Measurements from ENCODE around the gene SPI1. TPM values are rescaled to one million over a fixed set of nuclear protein-coding genes. Genes with fewer than 3 reads are reported as not detected.

The SPI1 gene
- total RNA-seq, 6 donors from 2014 or later: 52.8 to 275 (median 179) TPM

DNA sequence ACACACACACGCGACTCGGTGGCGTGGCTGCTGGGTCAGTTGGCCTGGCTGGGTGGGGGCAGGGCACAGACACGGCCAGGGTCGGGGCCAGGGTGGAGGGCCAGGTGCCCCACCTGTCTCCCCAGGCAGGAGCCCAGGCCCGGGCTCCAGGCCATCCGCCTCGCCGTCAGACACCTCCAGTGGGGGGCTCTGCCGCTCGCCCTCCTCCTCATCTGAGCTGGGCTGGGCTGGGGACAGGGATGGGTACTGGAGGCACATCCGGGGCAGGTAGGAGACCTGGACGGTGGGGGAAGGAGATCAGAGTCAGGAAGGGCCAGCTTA lies 19.7 kb downstream of the SPI1 start:
- TF ChIP-seq, protein P1, sequence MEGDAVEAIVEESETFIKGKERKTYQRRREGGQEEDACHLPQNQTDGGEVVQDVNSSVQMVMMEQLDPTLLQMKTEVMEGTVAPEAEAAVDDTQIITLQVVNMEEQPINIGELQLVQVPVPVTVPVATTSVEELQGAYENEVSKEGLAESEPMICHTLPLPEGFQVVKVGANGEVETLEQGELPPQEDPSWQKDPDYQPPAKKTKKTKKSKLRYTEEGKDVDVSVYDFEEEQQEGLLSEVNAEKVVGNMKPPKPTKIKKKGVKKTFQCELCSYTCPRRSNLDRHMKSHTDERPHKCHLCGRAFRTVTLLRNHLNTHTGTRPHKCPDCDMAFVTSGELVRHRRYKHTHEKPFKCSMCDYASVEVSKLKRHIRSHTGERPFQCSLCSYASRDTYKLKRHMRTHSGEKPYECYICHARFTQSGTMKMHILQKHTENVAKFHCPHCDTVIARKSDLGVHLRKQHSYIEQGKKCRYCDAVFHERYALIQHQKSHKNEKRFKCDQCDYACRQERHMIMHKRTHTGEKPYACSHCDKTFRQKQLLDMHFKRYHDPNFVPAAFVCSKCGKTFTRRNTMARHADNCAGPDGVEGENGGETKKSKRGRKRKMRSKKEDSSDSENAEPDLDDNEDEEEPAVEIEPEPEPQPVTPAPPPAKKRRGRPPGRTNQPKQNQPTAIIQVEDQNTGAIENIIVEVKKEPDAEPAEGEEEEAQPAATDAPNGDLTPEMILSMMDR (IDR thresholded peaks at IDR 0.05): no peak
- TF ChIP-seq POLR2AphosphoS5 (IDR thresholded peaks at IDR 0.05) (no peak), EP300 (IDR thresholded peaks at IDR 0.05) (no peak), POLR2A (IDR thresholded peaks at IDR 0.05) (no peak)
- Histone ChIP-seq H3K36me3 (no peaks in the 10 kb centered on the region), H3K4me3 (no peak overlapping the region), H3K9me3 (no peaks in the 10 kb centered on the region), H3K27me3 (no peaks in the 10 kb centered on the region), H3K4me1 (peaks cover 3 to 11% (median 5%) of the 10 kb centered on the region in 4 donors), H3K27ac (peak overlapping the region in 1 of 4 donors; percentile 21)
- no peak for ATAC-seq (ENCODE audit: low FRiP score in 2 of 2)
- DNase-seq: no peak
- 75 to 90% methylated on average over 2 to 13 of the region's 14 CpGs for WGBS, 2 donors

DNA sequence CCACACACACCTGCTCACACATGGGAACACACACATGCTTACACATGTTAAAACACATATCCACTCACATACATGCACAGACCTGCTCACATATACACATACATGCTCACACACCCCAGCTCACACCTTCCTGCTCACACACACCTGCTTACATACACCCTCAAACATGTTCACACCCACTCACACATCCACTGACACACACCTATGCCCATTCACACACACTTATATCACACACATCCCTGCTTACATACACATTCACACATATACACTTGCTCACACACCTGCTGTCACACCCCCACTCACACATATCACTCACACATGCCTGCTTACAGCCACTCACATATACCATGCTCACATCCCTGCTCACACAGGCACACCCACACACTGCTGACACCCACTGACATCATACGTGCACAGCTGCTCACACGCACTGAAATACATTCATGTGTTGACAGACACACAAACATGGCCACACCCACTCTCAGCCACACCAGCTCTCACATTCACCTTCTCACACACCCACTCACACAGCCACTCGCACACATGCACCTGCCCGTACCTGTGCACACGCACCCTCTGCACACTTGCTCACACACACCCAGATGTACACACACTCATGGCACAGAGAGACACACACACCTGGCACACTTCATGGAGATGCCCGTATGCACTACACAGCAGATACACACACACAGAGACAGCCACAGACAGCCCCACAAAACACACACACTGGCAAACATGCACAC lies 20.2 kb downstream of the SPI1 start:
- Histone ChIP-seq H3K36me3 (no peaks in the 10 kb centered on the region), H3K27me3 (no peaks in the 10 kb centered on the region), H3K9me3 (no peaks in the 10 kb centered on the region), H3K4me3 (no peak overlapping the region), H3K4me1 (peaks cover 3 to 11% (median 5%) of the 10 kb centered on the region in 4 donors), H3K27ac (peak overlapping the region in 1 of 4 donors; percentile 21)
- no peak for TF ChIP-seq POLR2AphosphoS5 (IDR thresholded peaks at IDR 0.05)
- no peak for TF ChIP-seq EP300 (IDR thresholded peaks at IDR 0.05)
- TF ChIP-seq POLR2A (IDR thresholded peaks at IDR 0.05): no peak
- TF ChIP-seq, protein P1 (IDR thresholded peaks at IDR 0.05): no peak
- WGBS, 2 donors: 93 to 94% methylated on average over 6 of the region's 6 CpGs
- ATAC-seq (ENCODE audit: low FRiP score in 2 of 2) (no peak), DNase-seq (no peak)

DNA sequence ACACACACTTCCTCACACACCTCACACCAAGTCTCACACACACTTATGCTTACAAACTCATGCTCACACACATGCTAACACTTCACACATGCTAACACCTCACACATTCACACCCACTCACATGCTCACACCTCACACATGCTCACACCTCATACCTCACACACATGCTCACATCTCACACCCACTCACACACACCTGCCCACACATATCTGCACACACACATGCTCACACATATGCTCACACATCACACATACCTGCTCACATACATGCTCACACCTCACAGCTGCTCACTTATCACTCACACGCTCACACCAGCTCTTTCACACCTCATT lies 21.4 kb downstream of the SPI1 start:
- H3K27ac ChIP-seq: no peak overlapping the region
- no peaks in the 10 kb centered on the region for H3K9me3 ChIP-seq
- H3K4me1 ChIP-seq: peaks cover 3 to 11% (median 5%) of the 10 kb centered on the region in 4 donors
- WGBS, 2 donors: 92 to 97% methylated on average over 1 of the region's 1 CpG
- H3K27me3 ChIP-seq: no peaks in the 10 kb centered on the region
- H3K4me3 ChIP-seq: no peak overlapping the region
- TF ChIP-seq POLR2A (IDR thresholded peaks at IDR 0.05): no peak
- TF ChIP-seq, protein P1 (IDR thresholded peaks at IDR 0.05): no peak
- no peak for TF ChIP-seq POLR2AphosphoS5 (IDR thresholded peaks at IDR 0.05)
- TF ChIP-seq EP300 (IDR thresholded peaks at IDR 0.05): no peak
- no peaks in the 10 kb centered on the region for H3K36me3 ChIP-seq
- DNase-seq (no peak), ATAC-seq (ENCODE audit: low FRiP score in 2 of 2) (no peak)

DNA sequence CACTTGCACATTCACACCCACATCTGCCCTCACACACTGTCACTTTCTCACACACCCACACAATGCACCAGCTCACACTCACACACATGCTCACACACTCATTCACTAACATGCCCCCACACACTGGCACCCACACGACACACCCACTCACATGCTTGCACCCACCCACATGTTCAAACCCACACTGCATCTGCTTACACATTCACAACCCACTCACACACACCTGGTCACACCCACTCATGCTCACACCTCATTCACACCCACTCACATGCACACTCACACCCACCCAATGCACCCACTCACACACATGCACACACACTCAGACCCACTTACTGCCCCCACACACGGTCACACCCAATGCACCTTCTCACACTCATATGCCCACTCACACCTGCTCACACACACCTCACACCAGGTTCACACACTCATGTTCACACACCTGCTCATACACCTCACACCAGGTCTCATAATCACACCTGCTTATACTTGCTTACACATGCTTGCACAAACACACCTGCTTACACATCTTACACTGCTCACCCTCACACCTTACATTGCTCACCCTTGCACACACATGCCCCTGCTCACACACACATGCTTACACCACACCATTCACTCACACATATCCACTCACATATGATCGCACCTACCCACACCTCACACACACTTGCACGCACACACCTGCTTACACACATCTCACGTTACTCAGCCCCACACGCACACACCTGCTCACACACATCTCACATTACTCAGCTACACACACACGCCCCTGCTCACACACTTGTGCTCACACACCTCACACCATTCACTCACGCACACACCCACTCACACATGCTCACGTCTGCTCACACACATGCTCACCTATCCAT lies 22.0 kb downstream of the SPI1 start:
- WGBS, 2 donors: 85 to 88% methylated on average over 9 of the region's 9 CpGs

More for the DNA sequence above, 22.0 kb downstream of the SPI1 start:
- peaks cover 3 to 11% (median 5%) of the 10 kb centered on the region in 4 donors for H3K4me1 ChIP-seq
- no peaks in the 10 kb centered on the region for H3K36me3 ChIP-seq
- DNase-seq: no peak
- H3K27ac ChIP-seq: no peak overlapping the region
- no peak for ATAC-seq (ENCODE audit: low FRiP score in 2 of 2)
- H3K9me3 ChIP-seq: no peaks in the 10 kb centered on the region
- no peaks in the 10 kb centered on the region for H3K27me3 ChIP-seq
- no peak overlapping the region for H3K4me3 ChIP-seq
- TF ChIP-seq, protein P1 (IDR thresholded peaks at IDR 0.05): no peak
- TF ChIP-seq POLR2A (IDR thresholded peaks at IDR 0.05) (no peak), EP300 (IDR thresholded peaks at IDR 0.05) (no peak)

All from upper lobe of left lung (tissue), 6 donors.